Sigmoid colon (tissue), 7 donors: ENCODE data around the gene SMU1. TPM values are rescaled to one million over a fixed set of nuclear protein-coding genes. Genes with fewer than 3 reads are reported as not detected.

Experiments
- DNase-seq: peaks from one replicate; pipeline ENCODE4 v3.0.0-alpha.2; 2019
- H3K27ac ChIP-seq, 4 donors: fragments of 200-600 bp; sonication (generic); one replicate each; pipeline ENCODE4 v1.5.1; 2016 to 2019; ENCODE audit warnings: mild to moderate bottlenecking in 1 of 4
- H3K27me3 ChIP-seq, 3 donors: fragments of 200-600 bp; sonication (generic); one replicate each; pipeline ENCODE4 v1.5.1; 2019; ENCODE audit warnings: mild to moderate bottlenecking in 1 of 3
- H3K36me3 ChIP-seq, 4 donors: fragments of 200-600 bp; sonication (generic); one replicate each; pipeline ENCODE4 v1.5.1; 2016 to 2019
- H3K4me1 ChIP-seq, 4 donors: fragments of 200-600 bp; sonication (generic); one replicate each; pipeline ENCODE4 v1.5.1; 2017 to 2019
- H3K4me3 ChIP-seq, 4 donors: fragments of 200-600 bp; sonication (generic); one replicate each; pipeline ENCODE4 v1.5.1; 2017 to 2019; ENCODE audit warnings: mild to moderate bottlenecking in 2 of 4, moderate library complexity in 1 of 4
- H3K9me3 ChIP-seq, 4 donors: fragments of 200-600 bp in 3 of 4; sonication (generic) in 3 of 4; one replicate each; pipeline versions ENCODE4 v1.5.1 to v1.6.1; 2013 to 2019
- EP300 ChIP-seq, 4 donors: sonication (generic); formaldehyde crosslinking; IDR thresholded peaks; one replicate each; pipeline ENCODE4 v1.6.1; 2017; ENCODE audit warnings: antibody characterized with exemption in 4 of 4
- POLR2A ChIP-seq, 2 donors: fragments of 450-650 bp; IDR thresholded peaks; one replicate each; pipeline ENCODE4 v1.6.1; 2016; ENCODE audit warnings: antibody characterized with exemption in 2 of 2, mild to moderate bottlenecking in 2 of 2, moderate library complexity in 2 of 2
- POLR2AphosphoS5 ChIP-seq, 4 donors: sonication (generic); formaldehyde crosslinking; IDR thresholded peaks; one replicate each; pipeline ENCODE4 v1.6.1; 2017; ENCODE audit warnings: antibody characterized with exemption in 4 of 4
- WGBS, 2 donors: extraction: QIAGEN DNeasy Blood & Tissue Kit; methylation state at CpG; one replicate each; pipeline ENCODE4 v1.1.7; 2013; 5-methylcytosine and 5-hydroxymethylcytosine counted together
- intact Hi-C: fragments of 100-400 bp; cut with DNase I; formaldehyde crosslinking; loops from one replicate; pipeline ENCODE4 v1.15.1; 2023
- polyA plus RNA-seq, 3 donors: library from polyadenylated mRNA; stranded (reverse); fragments of 200-250 nt; gene quantifications; one replicate each; pipeline ENCODE4 v1.2.3, GENCODE V29; 2013
- total RNA-seq, 4 donors: library from RNA; depleted of rRNA; stranded (reverse); fragments of >200 nt; gene quantifications; one replicate each; pipeline ENCODE4 v1.1.0, GENCODE V29; 2016
- TF ChIP-seq, protein P1 (sequence below), 4 experiments: fragments of 450-650 bp in 3 of 4; fragments of 200-600 bp in 1 of 4; IDR thresholded peaks; one replicate each; pipeline ENCODE4 v1.5.1; 2016 to 2019; ENCODE audit warnings: antibody characterized with exemption in 4 of 4, mild to moderate bottlenecking in 3 of 4, moderate library complexity in 2 of 4
- donor health status: healthy with polysubstance abuse.
- donor health status: Bipolar disorder and iron deficiency.
- donor health status: healthy.

Gene SMU1
- total and polyA plus RNA-seq, 7 donors, result 8.4 to 22.3 (median 15.0) TPM

DNA sequence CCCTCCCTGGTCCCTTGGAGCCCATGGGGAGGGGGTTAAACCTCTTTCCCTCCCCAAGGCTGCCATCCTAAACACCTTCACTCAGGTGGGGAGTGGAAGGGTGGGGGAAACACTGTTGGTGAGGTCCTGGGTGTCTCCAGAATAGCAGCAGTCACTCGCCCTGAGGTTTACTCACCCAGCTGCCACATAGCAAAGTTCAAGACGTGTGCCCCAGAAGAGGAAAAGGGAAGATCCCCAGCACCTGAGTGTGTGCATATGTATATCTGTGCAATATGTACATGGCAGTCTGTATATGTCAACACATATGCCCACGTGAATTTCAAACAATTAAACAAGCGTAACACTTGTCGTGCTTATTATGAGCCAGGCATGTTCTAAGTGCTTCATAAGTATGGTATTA is 31.3 kb upstream of the SMU1 start:
- Histone ChIP-seq H3K4me3 (no peak overlapping the region), H3K4me1 (peaks cover 0 to 7% (median 6%) of the 10 kb centered on the region in 4 donors), H3K9me3 (no peaks in the 10 kb centered on the region), H3K27me3 (no peaks in the 10 kb centered on the region), H3K27ac (peak overlapping the region in 3 of 4 donors; percentile 35 to 59 (median 35)), H3K36me3 (peaks cover 0 to 21% (median 5%) of the 10 kb centered on the region in 4 donors)
- TF ChIP-seq POLR2AphosphoS5 (IDR thresholded peaks at IDR 0.05) (no peak), EP300 (IDR thresholded peaks at IDR 0.05) (no peak), POLR2A (IDR thresholded peaks at IDR 0.05) (no peak)
- TF ChIP-seq, protein P1, sequence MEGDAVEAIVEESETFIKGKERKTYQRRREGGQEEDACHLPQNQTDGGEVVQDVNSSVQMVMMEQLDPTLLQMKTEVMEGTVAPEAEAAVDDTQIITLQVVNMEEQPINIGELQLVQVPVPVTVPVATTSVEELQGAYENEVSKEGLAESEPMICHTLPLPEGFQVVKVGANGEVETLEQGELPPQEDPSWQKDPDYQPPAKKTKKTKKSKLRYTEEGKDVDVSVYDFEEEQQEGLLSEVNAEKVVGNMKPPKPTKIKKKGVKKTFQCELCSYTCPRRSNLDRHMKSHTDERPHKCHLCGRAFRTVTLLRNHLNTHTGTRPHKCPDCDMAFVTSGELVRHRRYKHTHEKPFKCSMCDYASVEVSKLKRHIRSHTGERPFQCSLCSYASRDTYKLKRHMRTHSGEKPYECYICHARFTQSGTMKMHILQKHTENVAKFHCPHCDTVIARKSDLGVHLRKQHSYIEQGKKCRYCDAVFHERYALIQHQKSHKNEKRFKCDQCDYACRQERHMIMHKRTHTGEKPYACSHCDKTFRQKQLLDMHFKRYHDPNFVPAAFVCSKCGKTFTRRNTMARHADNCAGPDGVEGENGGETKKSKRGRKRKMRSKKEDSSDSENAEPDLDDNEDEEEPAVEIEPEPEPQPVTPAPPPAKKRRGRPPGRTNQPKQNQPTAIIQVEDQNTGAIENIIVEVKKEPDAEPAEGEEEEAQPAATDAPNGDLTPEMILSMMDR (IDR thresholded peaks at IDR 0.05), result no peak
- 57 to 58% methylated on average over 5 of the region's 5 CpGs for WGBS, 2 donors
- intact Hi-C loops, result no loop called here
- DNase-seq, result no peak

DNA sequence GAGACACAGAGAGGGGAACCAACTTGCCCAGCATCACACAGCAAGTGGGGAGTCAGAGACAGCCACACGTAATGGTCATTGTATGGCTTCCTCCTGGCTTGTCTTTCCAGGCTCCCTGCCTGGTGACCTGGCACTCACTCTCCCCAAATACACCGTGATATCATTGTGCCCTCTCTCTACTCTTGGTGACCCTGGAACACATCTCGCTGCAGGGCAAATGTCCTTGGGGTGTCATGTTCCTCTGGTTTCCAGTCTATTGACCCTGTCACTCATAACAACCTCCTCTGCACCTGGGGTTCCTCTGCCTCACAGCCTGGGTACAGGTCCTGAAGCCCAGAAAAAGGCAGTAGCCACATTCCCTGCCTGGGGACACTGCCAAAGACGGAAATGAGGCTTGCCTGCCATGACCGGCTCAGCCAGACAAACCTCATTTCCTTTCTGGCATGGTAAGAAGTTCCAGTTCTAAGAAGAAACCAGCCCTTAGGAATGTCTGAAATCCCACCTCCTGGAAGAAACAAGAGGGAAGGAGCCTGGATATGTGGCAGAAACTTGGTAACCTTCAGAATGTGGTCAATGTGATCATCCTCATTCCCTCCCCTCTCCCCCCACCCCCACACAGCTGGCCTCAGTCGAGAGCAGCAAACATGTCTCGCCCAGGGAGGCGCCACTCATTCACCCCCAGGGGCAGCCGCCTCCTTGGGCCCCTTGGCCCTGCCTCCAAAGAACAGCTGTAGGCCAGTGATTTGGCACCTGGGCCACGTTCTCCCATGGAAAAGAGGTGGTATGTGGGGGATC is 30.6 kb upstream of the SMU1 start:
- H3K4me3 ChIP-seq, result no peak overlapping the region

DNA sequence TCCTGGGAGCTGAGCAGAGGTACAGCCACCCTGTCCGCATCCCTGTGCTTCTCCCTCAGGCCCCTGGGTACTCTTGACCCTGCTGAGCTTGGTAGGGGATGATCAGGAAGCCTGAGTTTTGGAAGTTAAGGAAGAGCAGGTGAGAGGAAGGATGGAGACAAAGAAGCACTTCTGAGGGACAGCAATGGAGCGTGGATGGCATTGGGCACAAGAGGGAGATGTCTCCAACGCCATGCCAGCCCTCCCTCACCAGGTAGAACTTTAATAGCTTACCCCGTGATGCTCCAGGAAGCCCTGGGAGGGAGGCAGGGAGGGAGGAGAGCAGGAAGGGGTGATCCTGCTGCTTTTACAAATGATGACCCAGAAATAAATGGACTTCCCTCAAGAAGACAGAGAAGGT is 29.9 kb upstream of the SMU1 start:
- 59 to 71% methylated on average over 4 of the region's 4 CpGs for WGBS, 2 donors
- no peaks in the 10 kb centered on the region for H3K9me3 ChIP-seq
- TF ChIP-seq, protein P1 (IDR thresholded peaks at IDR 0.05), result no peak
- TF ChIP-seq POLR2A (IDR thresholded peaks at IDR 0.05) (no peak), EP300 (IDR thresholded peaks at IDR 0.05) (no peak), POLR2AphosphoS5 (IDR thresholded peaks at IDR 0.05) (no peak)
- H3K4me1 ChIP-seq, result peaks cover 0 to 7% (median 6%) of the 10 kb centered on the region in 4 donors
- peak overlapping the region in 3 of 4 donors; percentile 25 to 59 (median 35) for H3K27ac ChIP-seq
- no peak overlapping the region for H3K4me3 ChIP-seq
- no peak for DNase-seq
- peaks cover 0 to 7% (median 0%) of the 10 kb centered on the region in 4 donors for H3K36me3 ChIP-seq
- intact Hi-C loops, result no loop called here
- no peaks in the 10 kb centered on the region for H3K27me3 ChIP-seq

More for the DNA sequence above, 30.6 kb upstream of the SMU1 start:
- peak; percentile 76 for DNase-seq
- H3K9me3 ChIP-seq, result no peaks in the 10 kb centered on the region
- no peaks in the 10 kb centered on the region for H3K27me3 ChIP-seq
- peaks cover 0 to 14% (median under 1%) of the 10 kb centered on the region in 4 donors for H3K36me3 ChIP-seq
- WGBS, 2 donors, result 66 to 69% methylated on average over 10 of the region's 10 CpGs
- peaks cover 0 to 7% (median 6%) of the 10 kb centered on the region in 4 donors for H3K4me1 ChIP-seq
- intact Hi-C loops, result no loop called here
- H3K27ac ChIP-seq, result peak overlapping the region in 3 of 4 donors; percentile 35 to 59 (median 35)
- TF ChIP-seq, protein P1 (IDR thresholded peaks at IDR 0.05), result no peak
- TF ChIP-seq POLR2A (IDR thresholded peaks at IDR 0.05) (no peak), POLR2AphosphoS5 (IDR thresholded peaks at IDR 0.05) (no peak), EP300 (IDR thresholded peaks at IDR 0.05) (no peak)

DNA sequence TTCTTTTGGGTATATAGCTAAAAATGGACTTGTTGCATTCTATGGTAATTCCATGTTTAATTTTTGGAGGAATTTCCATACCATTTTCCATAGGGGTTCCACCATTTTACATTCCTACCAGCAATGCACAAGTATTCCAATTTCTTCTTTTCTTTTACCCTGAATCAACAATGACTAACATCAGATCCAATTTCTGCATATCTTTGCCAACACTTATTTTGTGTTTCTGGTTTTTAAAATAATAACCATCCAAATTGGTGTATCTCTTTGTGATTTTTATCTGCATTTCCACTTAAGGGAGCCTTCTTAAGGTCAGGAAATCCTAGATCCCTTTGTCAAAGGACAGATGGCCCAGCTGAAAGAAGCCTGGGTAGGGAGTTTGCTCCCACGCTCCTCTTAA is 29.5 kb upstream of the SMU1 start:
- H3K36me3 ChIP-seq, result peaks cover 0 to 7% (median 0%) of the 10 kb centered on the region in 4 donors
- DNase-seq, result no peak
- intact Hi-C loops, result no loop called here
- no peaks in the 10 kb centered on the region for H3K27me3 ChIP-seq
- H3K9me3 ChIP-seq, result no peaks in the 10 kb centered on the region
- H3K4me1 ChIP-seq, result peaks cover 0 to 7% (median 6%) of the 10 kb centered on the region in 4 donors
- H3K4me3 ChIP-seq, result no peak overlapping the region
- H3K27ac ChIP-seq, result peak overlapping the region in 2 of 4 donors; percentile 35 to 59
- no peak for TF ChIP-seq POLR2AphosphoS5 (IDR thresholded peaks at IDR 0.05)
- 92 to 96% methylated on average over 1 of the region's 1 CpG for WGBS, 2 donors

- Histone ChIP-seq H3K27me3 (no peaks in the 10 kb centered on the region), H3K4me1 (peaks cover 0 to 7% (median 6%) of the 10 kb centered on the region in 4 donors), H3K4me3 (no peak overlapping the region), H3K27ac (no peak overlapping the region), H3K36me3 (peaks cover 0 to 7% (median 0%) of the 10 kb centered on the region in 4 donors), H3K9me3 (no peaks in the 10 kb centered on the region)
- TF ChIP-seq POLR2A (IDR thresholded peaks at IDR 0.05), result no peak
- TF ChIP-seq, protein P1 (IDR thresholded peaks at IDR 0.05), result no peak
- no peak for TF ChIP-seq POLR2AphosphoS5 (IDR thresholded peaks at IDR 0.05)
- intact Hi-C loops, result no loop called here
- 87% methylated on average over 5 of the region's 5 CpGs for WGBS, 2 donors
- no peak for DNase-seq
Measured at GRCh38 chr9:33105504-33105903, 29.0 kb upstream of the SMU1 start.
